ENCODE results near the gene HSPD1.

Gene HSPD1

GRCh38 chr2:197472166-197472565 lies 27.5 kb downstream of the HSPD1 start:
- Histone ChIP-seq H3K36me3 (peaks cover 19% of the 10 kb centered on the region), H3K27me3 (no peaks in the 10 kb centered on the region), H3K4me3 (ENCODE audit: low read depth, low read length) (no peak overlapping the region), H3K9me3 (no peaks in the 10 kb centered on the region), H3K4me1 (no peaks in the 10 kb centered on the region)
- no peak for TF ChIP-seq CTCF (IDR thresholded peaks at IDR 0.05; ENCODE audit: low read depth, low read length)
- no peak for DNase-seq

- H3K4me3 ChIP-seq (ENCODE audit: low read depth, low read length): no peak overlapping the region
- DNase-seq: no peak
- no peaks in the 10 kb centered on the region for H3K9me3 ChIP-seq
- peaks cover 19% of the 10 kb centered on the region for H3K36me3 ChIP-seq
- no peaks in the 10 kb centered on the region for H3K27me3 ChIP-seq
- no peak for TF ChIP-seq CTCF (IDR thresholded peaks at IDR 0.05; ENCODE audit: low read depth, low read length)
- H3K4me1 ChIP-seq: no peaks in the 10 kb centered on the region
These were observed 35.5 kb downstream of the HSPD1 start for GRCh38 chr2:197464175-197464574.

- Histone ChIP-seq H3K36me3 (peaks cover 16% of the 10 kb centered on the region), H3K9me3 (no peaks in the 10 kb centered on the region), H3K27me3 (no peaks in the 10 kb centered on the region), H3K4me3 (ENCODE audit: low read depth, low read length) (no peak overlapping the region), H3K4me1 (no peaks in the 10 kb centered on the region)
- no peak for DNase-seq
- no peak for TF ChIP-seq CTCF (IDR thresholded peaks at IDR 0.05; ENCODE audit: low read depth, low read length)
These were observed 38.6 kb downstream of the HSPD1 start for GRCh38 chr2:197461057-197461456.

DNA sequence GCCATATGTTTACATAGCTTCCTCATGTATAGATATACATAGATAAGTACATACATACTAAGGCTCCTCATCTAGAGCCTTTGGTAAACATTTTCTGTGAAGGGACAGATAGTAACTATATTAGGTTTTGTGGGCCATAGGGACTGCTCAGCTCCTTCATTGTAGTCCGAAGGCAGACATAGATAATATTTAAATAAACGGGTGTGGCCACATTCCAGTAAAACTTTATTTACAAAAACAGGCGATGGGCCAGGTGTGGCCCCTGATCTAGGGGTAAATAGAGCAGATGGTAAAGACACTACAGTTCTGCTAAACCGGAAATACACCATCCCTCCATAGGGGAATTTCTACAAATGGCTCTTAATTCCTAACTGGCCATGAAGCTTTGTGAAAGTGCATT lies 39.0 kb downstream of the HSPD1 start:
- H3K36me3 ChIP-seq: peaks cover 16% of the 10 kb centered on the region
- TF ChIP-seq CTCF (IDR thresholded peaks at IDR 0.05; ENCODE audit: low read depth, low read length): no peak
- DNase-seq: no peak

DNA sequence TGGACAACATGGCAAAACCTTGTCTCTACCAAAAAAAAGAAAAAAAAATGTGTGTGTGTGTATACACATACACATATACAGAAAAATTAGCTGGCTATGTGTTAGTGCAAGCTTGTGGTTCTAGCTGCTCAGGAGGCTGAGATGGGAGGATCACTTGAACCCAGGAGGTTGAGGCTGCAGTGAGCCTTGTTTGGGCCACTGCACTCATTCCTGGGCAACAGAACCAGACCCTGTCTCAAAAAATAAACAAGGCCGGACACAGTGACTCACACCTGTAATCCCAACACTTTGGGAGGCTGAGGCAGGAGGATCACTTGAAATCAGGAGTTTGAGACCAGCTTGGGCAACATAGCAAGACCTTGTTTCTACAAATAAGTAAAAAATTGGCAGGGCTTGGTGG lies 44.2 kb downstream of the HSPD1 start:
- DNase-seq: no peak
- TF ChIP-seq CTCF (IDR thresholded peaks at IDR 0.05; ENCODE audit: low read depth, low read length): no peak
- peaks cover under 1% of the 10 kb centered on the region; the same call in 1 of the 2 replicates for H3K36me3 ChIP-seq
- no peak overlapping the region for H3K4me3 ChIP-seq (ENCODE audit: low read depth, low read length)
- no peaks in the 10 kb centered on the region for H3K27me3 ChIP-seq
- H3K9me3 ChIP-seq: no peaks in the 10 kb centered on the region
- H3K4me1 ChIP-seq: no peaks in the 10 kb centered on the region; the same call in 1 of the 2 replicates

More for the DNA sequence above, 39.0 kb downstream of the HSPD1 start:
- Histone ChIP-seq H3K27me3 (no peaks in the 10 kb centered on the region), H3K4me3 (ENCODE audit: low read depth, low read length) (no peak overlapping the region), H3K9me3 (no peaks in the 10 kb centered on the region), H3K4me1 (no peaks in the 10 kb centered on the region)

GRCh38 chr2:197454923-197455322 lies 44.7 kb downstream of the HSPD1 start:
- Histone ChIP-seq H3K4me1 (no peaks in the 10 kb centered on the region; the same call in 1 of the 2 replicates), H3K27me3 (no peaks in the 10 kb centered on the region), H3K4me3 (ENCODE audit: low read depth, low read length) (no peak overlapping the region), H3K9me3 (no peaks in the 10 kb centered on the region), H3K36me3 (no peaks in the 10 kb centered on the region)
- DNase-seq: no peak
- TF ChIP-seq CTCF (IDR thresholded peaks at IDR 0.05; ENCODE audit: low read depth, low read length): no peak
